AG04449 (cell line): ENCODE data around the gene CXorf65.

Experiments used
- CTCF ChIA-PET: fragments of 350-600 bp; formaldehyde crosslinking; extraction: SDS; loops from one replicate; lab custom pipeline; 2021; ENCODE audit warnings: antibody characterized with exemption; lab: Yijun Ruan, JAX
- POLR2A ChIA-PET: fragments of 400-600, 350-600 bp; formaldehyde crosslinking; extraction: SDS; loops from one replicate; lab custom pipeline; 2020; ENCODE audit warnings: antibody characterized with exemption, inconsistent platforms; lab: Yijun Ruan, JAX
- DNase-seq: peaks from one replicate; pipeline ENCODE4 v3.0.0-alpha.2; 2010; ENCODE audit warnings: low read depth, low spot score
- H3K4me3 ChIP-seq: 2 replicates; pipeline ENCODE4 v1.5.1; 2011; ENCODE audit warnings: low read depth, mild to moderate bottlenecking, control low read depth, low read length
- CTCF ChIP-seq: IDR thresholded peaks from one replicate; pipeline ENCODE4 v1.5.1; 2011; ENCODE audit warnings: mild to moderate bottlenecking, moderate library complexity, low read length, control low read depth, inconsistent platforms; ENCODE audit not compliant: insufficient read depth; ENCODE audit errors: missing control alignments

The CXorf65 gene

GRCh38 chrX:71144651-71145050 is 38.1 kb upstream of the CXorf65 start, which contains the start of gene NLGN3:
NLGN3 (plus strand) TSS chrX:71144841; CDS start chrX:71147750, 2,909 bp downstream.
- H3K4me3 ChIP-seq: no peak within 1 kb of the TSS
- TF ChIP-seq CTCF: no peak
- DNase-seq: no peak
- POLR2A ChIA-PET: interaction anchor here (0.6 kb wide), 1 partner anchor 33 kb away, joined by 3 read pairs; no protein-coding TSS in a partner anchor
- CTCF ChIA-PET: interaction anchor here (2.0 to 4.0 kb wide), 2 partner anchors 14 to 34 kb away, joined by 6 to 19 read pairs; no protein-coding TSS in a partner anchor

GRCh38 chrX:71143508-71143907 is 37.0 kb upstream of the CXorf65 start:
- CTCF ChIA-PET: interaction anchor here (2.0 to 4.0 kb wide), 2 partner anchors 13 to 36 kb away, joined by 6 to 19 read pairs; no protein-coding TSS in a partner anchor

GRCh38 chrX:71140440-71140839 is 33.9 kb upstream of the CXorf65 start:
- no peak overlapping the region for H3K4me3 ChIP-seq
- TF ChIP-seq CTCF: no peak
- ChIA-PET POLR2A (no interaction called here), CTCF (no interaction called here)
- no peak for DNase-seq

More at GRCh38 chrX:71143508-71143907, 37.0 kb upstream of the CXorf65 start:
- no peak for DNase-seq
- TF ChIP-seq CTCF: no peak
- no peak overlapping the region for H3K4me3 ChIP-seq
- POLR2A ChIA-PET: no interaction called here

GRCh38 chrX:71131510-71131909 is 25.0 kb upstream of the CXorf65 start:
- no peak for TF ChIP-seq CTCF
- CTCF ChIA-PET: interaction anchor here (0.8 to 3.6 kb wide), 3 partner anchors 12 to 161 kb away, joined by 3 to 19 read pairs (median 3); partner anchors contain the start of genes MED12 and NLGN3
- DNase-seq: no peak
- no peak overlapping the region for H3K4me3 ChIP-seq
- POLR2A ChIA-PET: no interaction called here

GRCh38 chrX:71128915-71129765 is 22.6 kb upstream of the CXorf65 start:
- TF ChIP-seq CTCF: peak; percentile 85
- DNase-seq: no peak
- ChIA-PET CTCF (interaction anchor here (0.6 to 3.6 kb wide), 15 partner anchors 9 to 162 kb away, joined by 3 to 28 read pairs (median 5); partner anchors contain the start of genes MED12 and NLGN3), POLR2A (no interaction called here)
- H3K4me3 ChIP-seq: no peak overlapping the region
